MM.1S (cell line): Measurements from ENCODE around the gene XXYLT1.

Experiments used
- EZH2phosphoT487 ChIP-seq: fragments of 300-600 bp; sonication (generic); IDR thresholded peaks from 2 replicates; pipeline ENCODE4 v1.6.1; 2018; ENCODE audit warnings: antibody characterized with exemption, low read length
- TF ChIP-seq, protein P1 (sequence below): fragments of 300-600 bp; sonication (generic); IDR thresholded peaks from 2 replicates; pipeline ENCODE4 v1.5.1; 2016; ENCODE audit warnings: antibody characterized with exemption, low read length, mixed read lengths

DNA sequence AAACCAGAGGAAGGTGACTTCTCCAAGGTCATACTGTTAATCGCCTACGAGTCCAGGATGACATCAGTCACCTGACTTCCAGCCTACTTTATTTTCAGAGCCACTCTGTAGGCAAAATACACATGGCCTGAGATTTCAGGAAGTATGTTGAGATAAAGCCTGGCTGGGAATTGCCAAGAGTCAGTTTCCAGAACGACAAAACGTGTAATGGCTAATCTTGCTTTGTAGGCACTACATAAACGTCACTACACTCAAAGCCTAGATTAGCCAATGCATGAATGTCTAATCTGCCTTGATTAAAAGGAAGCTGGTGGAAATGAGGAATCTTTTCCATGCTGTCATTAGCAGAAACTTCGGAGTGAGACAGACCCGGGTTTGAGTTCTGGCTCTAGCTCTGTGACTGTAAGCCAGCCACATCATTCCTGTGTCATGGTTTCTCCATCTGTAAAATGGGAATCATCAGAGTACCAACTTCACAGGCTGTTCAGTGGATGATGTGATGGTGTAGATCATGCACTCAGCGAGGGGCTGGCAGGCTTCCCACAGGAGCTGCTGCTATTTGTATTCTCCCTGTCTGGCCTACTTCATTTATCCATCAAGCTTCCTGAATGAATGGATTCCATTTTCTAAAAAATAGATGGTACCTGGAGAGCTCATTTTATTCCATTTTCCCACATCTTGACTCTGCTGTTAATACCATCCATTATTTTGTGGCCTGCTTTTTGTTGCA lies 241.9 kb downstream of the XXYLT1 start:
- no peak for TF ChIP-seq EZH2phosphoT487
- TF ChIP-seq, protein P1, sequence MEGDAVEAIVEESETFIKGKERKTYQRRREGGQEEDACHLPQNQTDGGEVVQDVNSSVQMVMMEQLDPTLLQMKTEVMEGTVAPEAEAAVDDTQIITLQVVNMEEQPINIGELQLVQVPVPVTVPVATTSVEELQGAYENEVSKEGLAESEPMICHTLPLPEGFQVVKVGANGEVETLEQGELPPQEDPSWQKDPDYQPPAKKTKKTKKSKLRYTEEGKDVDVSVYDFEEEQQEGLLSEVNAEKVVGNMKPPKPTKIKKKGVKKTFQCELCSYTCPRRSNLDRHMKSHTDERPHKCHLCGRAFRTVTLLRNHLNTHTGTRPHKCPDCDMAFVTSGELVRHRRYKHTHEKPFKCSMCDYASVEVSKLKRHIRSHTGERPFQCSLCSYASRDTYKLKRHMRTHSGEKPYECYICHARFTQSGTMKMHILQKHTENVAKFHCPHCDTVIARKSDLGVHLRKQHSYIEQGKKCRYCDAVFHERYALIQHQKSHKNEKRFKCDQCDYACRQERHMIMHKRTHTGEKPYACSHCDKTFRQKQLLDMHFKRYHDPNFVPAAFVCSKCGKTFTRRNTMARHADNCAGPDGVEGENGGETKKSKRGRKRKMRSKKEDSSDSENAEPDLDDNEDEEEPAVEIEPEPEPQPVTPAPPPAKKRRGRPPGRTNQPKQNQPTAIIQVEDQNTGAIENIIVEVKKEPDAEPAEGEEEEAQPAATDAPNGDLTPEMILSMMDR, result no peak
